ENCODE data around the gene SCARB1.

Gene SCARB1

GRCh38 chr12:124835656-124836410 is 27.8 kb downstream of the SCARB1 start:
- H2AFZ ChIP-seq (ENCODE audit: low read depth, low read length), result no peak overlapping the region
- no peaks in the 10 kb centered on the region for H3K9me3 ChIP-seq (ENCODE audit: low read length)
- H3K4me3 ChIP-seq (ENCODE audit: low read length), result no peak overlapping the region
- peaks cover 12% of the 10 kb centered on the region for H3K4me1 ChIP-seq (ENCODE audit: insufficient read depth, low read length)
- H3K27me3 ChIP-seq (ENCODE audit: insufficient read depth, low read length), result no peaks in the 10 kb centered on the region
- no peaks in the 10 kb centered on the region for H3K36me3 ChIP-seq (ENCODE audit: insufficient read depth, low read length)

GRCh38 chr12:124834822-124835221 is 28.8 kb downstream of the SCARB1 start:
- peaks cover 12% of the 10 kb centered on the region for H3K4me1 ChIP-seq (ENCODE audit: insufficient read depth, low read length)
- no peaks in the 10 kb centered on the region for H3K27me3 ChIP-seq (ENCODE audit: insufficient read depth, low read length)
- no peaks in the 10 kb centered on the region for H3K9me3 ChIP-seq (ENCODE audit: low read length)
- no peaks in the 10 kb centered on the region for H3K36me3 ChIP-seq (ENCODE audit: insufficient read depth, low read length)
- no peak overlapping the region for H3K4me3 ChIP-seq (ENCODE audit: low read length)
- H2AFZ ChIP-seq (ENCODE audit: low read depth, low read length), result no peak overlapping the region

- H3K4me1 ChIP-seq (ENCODE audit: insufficient read depth, low read length), result peaks cover 19% of the 10 kb centered on the region
- H3K9me3 ChIP-seq (ENCODE audit: low read length), result no peaks in the 10 kb centered on the region
- no peak overlapping the region for H2AFZ ChIP-seq (ENCODE audit: low read depth, low read length)
- no peak overlapping the region for H3K4me3 ChIP-seq (ENCODE audit: low read length)
- H3K27me3 ChIP-seq (ENCODE audit: insufficient read depth, low read length), result no peaks in the 10 kb centered on the region
- no peaks in the 10 kb centered on the region for H3K36me3 ChIP-seq (ENCODE audit: insufficient read depth, low read length)
Measured at GRCh38 chr12:124833693-124834122, 30.0 kb downstream of the SCARB1 start.

GRCh38 chr12:124832856-124833255 is 30.8 kb downstream of the SCARB1 start:
- Histone ChIP-seq H2AFZ (ENCODE audit: low read depth, low read length) (no peak overlapping the region), H3K36me3 (ENCODE audit: insufficient read depth, low read length) (no peaks in the 10 kb centered on the region), H3K27me3 (ENCODE audit: insufficient read depth, low read length) (no peaks in the 10 kb centered on the region), H3K9me3 (ENCODE audit: low read length) (no peaks in the 10 kb centered on the region), H3K4me3 (ENCODE audit: low read length) (no peak overlapping the region), H3K4me1 (ENCODE audit: insufficient read depth, low read length) (peaks cover 21% of the 10 kb centered on the region)

GRCh38 chr12:124831590-124831989 is 32.1 kb downstream of the SCARB1 start:
- Histone ChIP-seq H3K9me3 (ENCODE audit: low read length) (no peaks in the 10 kb centered on the region), H3K4me3 (ENCODE audit: low read length) (no peak overlapping the region), H3K27me3 (ENCODE audit: insufficient read depth, low read length) (no peaks in the 10 kb centered on the region), H2AFZ (ENCODE audit: low read depth, low read length) (no peak overlapping the region), H3K36me3 (ENCODE audit: insufficient read depth, low read length) (no peaks in the 10 kb centered on the region), H3K4me1 (ENCODE audit: insufficient read depth, low read length) (peaks cover 21% of the 10 kb centered on the region)

- Histone ChIP-seq H3K27me3 (ENCODE audit: insufficient read depth, low read length) (no peaks in the 10 kb centered on the region), H3K4me1 (ENCODE audit: insufficient read depth, low read length) (peaks cover 21% of the 10 kb centered on the region)
Measured at GRCh38 chr12:124830306-124830705, 33.4 kb downstream of the SCARB1 start.

GRCh38 chr12:124829708-124830304 is 33.9 kb downstream of the SCARB1 start:
- Histone ChIP-seq H3K36me3 (ENCODE audit: insufficient read depth, low read length) (no peaks in the 10 kb centered on the region), H3K4me1 (ENCODE audit: insufficient read depth, low read length) (peaks cover 21% of the 10 kb centered on the region)

More at GRCh38 chr12:124830306-124830705, 33.4 kb downstream of the SCARB1 start:
- no peak overlapping the region for H2AFZ ChIP-seq (ENCODE audit: low read depth, low read length)
- no peaks in the 10 kb centered on the region for H3K9me3 ChIP-seq (ENCODE audit: low read length)
- no peaks in the 10 kb centered on the region for H3K36me3 ChIP-seq (ENCODE audit: insufficient read depth, low read length)
- no peak overlapping the region for H3K4me3 ChIP-seq (ENCODE audit: low read length)

GRCh38 chr12:124829008-124829707 is 34.5 kb downstream of the SCARB1 start:
- no peak overlapping the region for H3K4me3 ChIP-seq (ENCODE audit: low read length)
- no peak overlapping the region for H2AFZ ChIP-seq (ENCODE audit: low read depth, low read length)
- H3K4me1 ChIP-seq (ENCODE audit: insufficient read depth, low read length), result peaks cover 18% of the 10 kb centered on the region
- H3K27me3 ChIP-seq (ENCODE audit: insufficient read depth, low read length), result no peaks in the 10 kb centered on the region
- no peaks in the 10 kb centered on the region for H3K36me3 ChIP-seq (ENCODE audit: insufficient read depth, low read length)
- H3K9me3 ChIP-seq (ENCODE audit: low read length), result no peaks in the 10 kb centered on the region

More at GRCh38 chr12:124829708-124830304, 33.9 kb downstream of the SCARB1 start:
- Histone ChIP-seq H2AFZ (ENCODE audit: low read depth, low read length) (no peak overlapping the region), H3K4me3 (ENCODE audit: low read length) (no peak overlapping the region), H3K9me3 (ENCODE audit: low read length) (no peaks in the 10 kb centered on the region), H3K27me3 (ENCODE audit: insufficient read depth, low read length) (no peaks in the 10 kb centered on the region)

- Histone ChIP-seq H2AFZ (ENCODE audit: low read depth, low read length) (no peak overlapping the region), H3K36me3 (ENCODE audit: insufficient read depth, low read length) (no peaks in the 10 kb centered on the region), H3K4me3 (ENCODE audit: low read length) (no peak overlapping the region), H3K4me1 (ENCODE audit: insufficient read depth, low read length) (peaks cover 11% of the 10 kb centered on the region), H3K27me3 (ENCODE audit: insufficient read depth, low read length) (no peaks in the 10 kb centered on the region), H3K9me3 (ENCODE audit: low read length) (no peaks in the 10 kb centered on the region)
Measured at GRCh38 chr12:124828264-124829007, 35.2 kb downstream of the SCARB1 start.

- no peaks in the 10 kb centered on the region for H3K36me3 ChIP-seq (ENCODE audit: insufficient read depth, low read length)
- H2AFZ ChIP-seq (ENCODE audit: low read depth, low read length), result no peak overlapping the region
- H3K4me3 ChIP-seq (ENCODE audit: low read length), result no peak overlapping the region
- no peaks in the 10 kb centered on the region for H3K9me3 ChIP-seq (ENCODE audit: low read length)
- peaks cover 9% of the 10 kb centered on the region for H3K4me1 ChIP-seq (ENCODE audit: insufficient read depth, low read length)
- H3K27me3 ChIP-seq (ENCODE audit: insufficient read depth, low read length), result no peaks in the 10 kb centered on the region
Measured at GRCh38 chr12:124827588-124828184, 36.0 kb downstream of the SCARB1 start.

- Histone ChIP-seq H3K4me1 (ENCODE audit: insufficient read depth, low read length) (peaks cover 7% of the 10 kb centered on the region), H3K4me3 (ENCODE audit: low read length) (no peak overlapping the region), H2AFZ (ENCODE audit: low read depth, low read length) (no peak overlapping the region), H3K27me3 (ENCODE audit: insufficient read depth, low read length) (no peaks in the 10 kb centered on the region), H3K9me3 (ENCODE audit: low read length) (no peaks in the 10 kb centered on the region), H3K36me3 (ENCODE audit: insufficient read depth, low read length) (no peaks in the 10 kb centered on the region)
Measured at GRCh38 chr12:124824195-124824594, 39.5 kb downstream of the SCARB1 start.

GRCh38 chr12:124823272-124823970 is 40.2 kb downstream of the SCARB1 start:
- H3K4me3 ChIP-seq (ENCODE audit: low read length), result no peak overlapping the region
- no peak overlapping the region for H2AFZ ChIP-seq (ENCODE audit: low read depth, low read length)
- H3K36me3 ChIP-seq (ENCODE audit: insufficient read depth, low read length), result no peaks in the 10 kb centered on the region
- H3K4me1 ChIP-seq (ENCODE audit: insufficient read depth, low read length), result no peaks in the 10 kb centered on the region
- H3K27me3 ChIP-seq (ENCODE audit: insufficient read depth, low read length), result no peaks in the 10 kb centered on the region
- no peaks in the 10 kb centered on the region for H3K9me3 ChIP-seq (ENCODE audit: low read length)

Measured in neuron (in vitro differentiated cells).